DOHH2 (cell line): Measurements from ENCODE around the gene CYSLTR2.

Experiments used
- H3F3A ChIP-seq: fragments of 200-600 bp; sonication (generic), shearing (Covaris generic); 2 replicates; pipeline ENCODE4 v1.6.0; 2016; ENCODE audit warnings: antibody characterized with exemption, mild to moderate bottlenecking; ENCODE audit not compliant: control insufficient read depth, insufficient read depth
- H3K27ac ChIP-seq: fragments of 200-600 bp; sonication (generic); 2 replicates; pipeline ENCODE4 v1.5.1; 2014; ENCODE audit warnings: low read depth, mild to moderate bottlenecking, low read length, moderate library complexity
- H3K27me3 ChIP-seq: fragments of 200-600 bp; sonication (generic); 2 replicates; pipeline ENCODE4 v1.6.1; 2014; ENCODE audit warnings: mild to moderate bottlenecking, low read length, mixed read lengths; ENCODE audit not compliant: control insufficient read depth
- H3K36me3 ChIP-seq: fragments of 200-600 bp; sonication (generic); 2 replicates; pipeline ENCODE4 v1.6.1; 2014; ENCODE audit warnings: mild to moderate bottlenecking, low read length, moderate library complexity, mixed read lengths; ENCODE audit not compliant: control insufficient read depth
- H3K4me1 ChIP-seq: fragments of 200-600 bp; sonication (generic); 2 replicates; pipeline ENCODE4 v1.6.1; 2014; ENCODE audit warnings: mild to moderate bottlenecking, low read length, mixed read lengths; ENCODE audit not compliant: control insufficient read depth
- H3K4me2 ChIP-seq: fragments of 200-600 bp; sonication (generic); 2 replicates; pipeline ENCODE4 v1.6.0; 2014; ENCODE audit warnings: mild to moderate bottlenecking, low read length, moderate library complexity
- H3K4me3 ChIP-seq: fragments of 200-600 bp; sonication (generic); 2 replicates; pipeline ENCODE4 v1.5.1; 2014; ENCODE audit warnings: mild to moderate bottlenecking, low read length, mixed read lengths
- H3K79me2 ChIP-seq: fragments of 200-600 bp; sonication (generic); 2 replicates; pipeline ENCODE4 v1.6.1; 2014; ENCODE audit warnings: mild to moderate bottlenecking, low read length, mixed read lengths; ENCODE audit not compliant: control insufficient read depth
- H3K9me2 ChIP-seq: fragments of 200-600 bp; sonication (generic); replicated peaks from 2 replicates; pipeline ENCODE4 v1.6.1; 2014; ENCODE audit warnings: mild to moderate bottlenecking, low read length, mixed read lengths; ENCODE audit not compliant: control insufficient read depth
- H3K9me3 ChIP-seq: fragments of 200-600 bp; sonication (generic); 2 replicates; pipeline ENCODE4 v1.6.1; 2014; ENCODE audit warnings: antibody characterized with exemption, low read length, mixed read lengths; ENCODE audit not compliant: control insufficient read depth, insufficient read depth
- H4K20me1 ChIP-seq: fragments of 200-600 bp; sonication (generic); 2 replicates; pipeline ENCODE4 v1.6.0; 2014; ENCODE audit warnings: low read depth, mild to moderate bottlenecking, antibody characterized with exemption, low read length, moderate library complexity; ENCODE audit not compliant: control insufficient read depth, insufficient read depth
- EZH2phosphoT487 ChIP-seq: fragments of 200-600 bp; sonication (generic); IDR thresholded peaks from 2 replicates; pipeline ENCODE4 v1.6.1; 2017; ENCODE audit warnings: borderline replicate concordance, mild to moderate bottlenecking, antibody characterized with exemption, low read length, moderate library complexity, mixed read lengths
- TF ChIP-seq, protein P1 (sequence below): fragments of 200-600 bp; sonication (generic); IDR thresholded peaks from one replicate; pipeline ENCODE4 v1.5.1; 2014; ENCODE audit warnings: antibody characterized with exemption, mild to moderate bottlenecking, low read depth, low read length; ENCODE audit not compliant: poor library complexity, severe bottlenecking

The CYSLTR2 gene

GRCh38 chr13:48728876-48729275 lies 75.1 kb downstream of the CYSLTR2 start:
- Histone ChIP-seq H4K20me1 (no peaks in the 10 kb centered on the region), H3K36me3 (no peaks in the 10 kb centered on the region), H3K4me2 (no peak overlapping the region), H3K9me3 (no peaks in the 10 kb centered on the region), H3K9me2 (no peaks in the 10 kb centered on the region), H3K27me3 (no peaks in the 10 kb centered on the region), H3K27ac (no peak overlapping the region), H3F3A (no peaks in the 10 kb centered on the region), H3K4me3 (no peak overlapping the region), H3K79me2 (no peaks in the 10 kb centered on the region), H3K4me1 (no peaks in the 10 kb centered on the region)
- no peak for TF ChIP-seq EZH2phosphoT487
- TF ChIP-seq, protein P1, sequence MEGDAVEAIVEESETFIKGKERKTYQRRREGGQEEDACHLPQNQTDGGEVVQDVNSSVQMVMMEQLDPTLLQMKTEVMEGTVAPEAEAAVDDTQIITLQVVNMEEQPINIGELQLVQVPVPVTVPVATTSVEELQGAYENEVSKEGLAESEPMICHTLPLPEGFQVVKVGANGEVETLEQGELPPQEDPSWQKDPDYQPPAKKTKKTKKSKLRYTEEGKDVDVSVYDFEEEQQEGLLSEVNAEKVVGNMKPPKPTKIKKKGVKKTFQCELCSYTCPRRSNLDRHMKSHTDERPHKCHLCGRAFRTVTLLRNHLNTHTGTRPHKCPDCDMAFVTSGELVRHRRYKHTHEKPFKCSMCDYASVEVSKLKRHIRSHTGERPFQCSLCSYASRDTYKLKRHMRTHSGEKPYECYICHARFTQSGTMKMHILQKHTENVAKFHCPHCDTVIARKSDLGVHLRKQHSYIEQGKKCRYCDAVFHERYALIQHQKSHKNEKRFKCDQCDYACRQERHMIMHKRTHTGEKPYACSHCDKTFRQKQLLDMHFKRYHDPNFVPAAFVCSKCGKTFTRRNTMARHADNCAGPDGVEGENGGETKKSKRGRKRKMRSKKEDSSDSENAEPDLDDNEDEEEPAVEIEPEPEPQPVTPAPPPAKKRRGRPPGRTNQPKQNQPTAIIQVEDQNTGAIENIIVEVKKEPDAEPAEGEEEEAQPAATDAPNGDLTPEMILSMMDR: no peak

DNA sequence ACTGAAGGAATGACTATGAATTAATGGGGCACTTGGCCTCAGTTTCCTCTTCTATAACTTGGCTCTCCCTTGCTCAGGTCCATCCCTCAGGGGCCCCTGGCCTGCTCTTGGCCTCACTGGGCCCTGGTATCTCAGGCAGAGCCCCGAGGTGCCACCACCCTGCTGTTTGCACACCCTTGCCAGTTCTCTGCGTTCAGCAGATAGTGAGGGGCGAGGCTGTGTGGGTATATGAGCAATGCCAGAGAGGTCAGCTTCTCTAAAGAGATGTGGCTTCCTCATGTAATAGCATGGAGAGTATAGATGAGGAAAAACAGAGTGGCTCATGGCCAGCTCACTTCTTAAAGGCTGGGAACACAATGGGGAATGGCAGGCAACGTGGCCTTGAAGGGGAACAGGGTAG lies 76.1 kb downstream of the CYSLTR2 start:
- Histone ChIP-seq H3K27me3 (no peaks in the 10 kb centered on the region), H3K4me2 (no peak overlapping the region), H3K79me2 (no peaks in the 10 kb centered on the region), H4K20me1 (no peaks in the 10 kb centered on the region), H3K4me1 (no peaks in the 10 kb centered on the region), H3K36me3 (no peaks in the 10 kb centered on the region), H3K9me3 (no peaks in the 10 kb centered on the region), H3K9me2 (no peaks in the 10 kb centered on the region), H3K27ac (no peak overlapping the region), H3K4me3 (no peak overlapping the region), H3F3A (no peaks in the 10 kb centered on the region)
- TF ChIP-seq EZH2phosphoT487: no peak
- TF ChIP-seq, protein P1: no peak

DNA sequence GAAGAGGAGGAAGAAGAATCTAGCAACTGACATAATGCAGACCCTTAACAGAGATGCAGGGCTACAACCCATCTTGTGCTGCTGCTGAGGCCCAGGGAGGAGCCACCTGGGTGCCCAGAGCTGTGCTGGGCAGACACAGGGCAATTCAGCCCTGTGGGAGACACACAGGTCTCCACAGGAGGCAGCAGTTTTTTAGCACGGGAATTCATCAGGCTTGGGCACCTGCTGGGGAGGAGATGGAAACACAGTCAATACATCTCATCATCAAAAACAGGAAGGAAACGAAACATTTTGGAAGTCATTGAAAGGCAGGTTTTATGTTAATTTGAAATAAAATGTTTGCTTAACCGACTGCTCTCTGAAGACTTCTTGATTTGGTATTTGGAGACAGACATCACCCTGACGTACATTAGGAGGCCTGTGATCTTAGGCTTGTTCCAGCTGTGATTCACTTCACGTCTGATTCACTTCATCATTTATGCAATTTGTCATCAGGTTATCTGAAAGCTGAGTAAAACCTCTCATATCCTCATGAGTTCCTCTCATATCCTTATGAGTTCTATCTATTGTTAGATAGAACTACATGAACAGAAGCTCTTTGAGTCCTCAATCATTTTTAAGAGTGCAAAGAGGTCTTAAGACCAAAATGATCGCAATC lies 77.4 kb downstream of the CYSLTR2 start:
- no peaks in the 10 kb centered on the region for H3K9me3 ChIP-seq
- TF ChIP-seq EZH2phosphoT487: no peak
- TF ChIP-seq, protein P1: no peak
- no peak overlapping the region for H3K4me3 ChIP-seq
- H3K27ac ChIP-seq: no peak overlapping the region
- no peaks in the 10 kb centered on the region for H4K20me1 ChIP-seq
- no peaks in the 10 kb centered on the region for H3K4me1 ChIP-seq
- no peak overlapping the region for H3K4me2 ChIP-seq
- H3K27me3 ChIP-seq: no peaks in the 10 kb centered on the region
- H3K79me2 ChIP-seq: no peaks in the 10 kb centered on the region
- no peaks in the 10 kb centered on the region for H3F3A ChIP-seq
- no peaks in the 10 kb centered on the region for H3K9me2 ChIP-seq
- no peaks in the 10 kb centered on the region for H3K36me3 ChIP-seq
